Measurements from ENCODE around the gene NRP2.

The NRP2 gene

DNA sequence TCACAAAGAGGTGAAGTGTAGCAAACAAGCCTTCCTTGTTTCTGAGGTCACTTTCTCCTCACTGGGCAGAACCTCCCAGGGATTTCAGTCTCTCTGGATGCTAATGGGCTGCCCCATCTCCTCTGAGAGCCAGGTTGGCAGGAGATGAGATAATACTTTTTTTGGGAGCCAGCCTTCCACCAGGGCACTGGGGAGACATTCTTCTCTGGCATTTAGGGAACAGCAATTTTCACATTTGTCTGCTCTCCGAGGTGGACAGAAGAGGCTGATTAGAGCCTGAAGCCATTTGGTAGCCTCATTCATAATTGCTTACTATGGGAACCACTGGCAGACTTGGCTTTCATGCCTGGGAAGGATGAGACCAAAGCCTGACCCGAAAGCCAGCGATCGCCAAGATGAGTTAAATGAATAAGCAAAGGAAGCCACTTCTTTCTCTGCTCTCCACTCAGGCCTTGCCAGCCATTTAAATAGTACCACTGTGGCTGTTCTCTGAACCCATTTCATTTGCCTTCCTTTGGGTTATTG is 70.1 kb downstream of the NRP2 start:
- in situ Hi-C loops (cut with MboI; ENCODE audit: low sequenced_read_pairs), result no loop called here

DNA sequence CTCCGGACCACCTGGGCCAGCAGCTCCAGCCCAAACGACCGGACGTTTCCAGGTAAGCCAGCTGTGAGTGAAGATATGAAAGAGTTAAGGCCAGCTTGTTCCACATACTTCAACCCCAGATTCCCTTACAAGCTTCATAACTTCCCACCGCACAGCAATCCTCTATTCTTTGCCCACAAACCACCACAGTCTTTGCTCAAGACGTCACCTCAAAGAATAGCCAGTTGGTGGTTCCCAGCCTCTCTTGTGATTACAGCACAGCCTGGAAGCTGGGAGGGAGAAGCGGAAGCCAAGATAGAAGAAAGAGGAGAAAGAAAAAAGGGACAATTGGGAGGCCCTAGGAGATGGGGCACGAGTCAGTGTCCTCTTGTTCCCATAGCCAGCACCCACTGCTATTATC is 70.6 kb downstream of the NRP2 start:
- in situ Hi-C loops (cut with MboI; ENCODE audit: low sequenced_read_pairs), result no loop called here

DNA sequence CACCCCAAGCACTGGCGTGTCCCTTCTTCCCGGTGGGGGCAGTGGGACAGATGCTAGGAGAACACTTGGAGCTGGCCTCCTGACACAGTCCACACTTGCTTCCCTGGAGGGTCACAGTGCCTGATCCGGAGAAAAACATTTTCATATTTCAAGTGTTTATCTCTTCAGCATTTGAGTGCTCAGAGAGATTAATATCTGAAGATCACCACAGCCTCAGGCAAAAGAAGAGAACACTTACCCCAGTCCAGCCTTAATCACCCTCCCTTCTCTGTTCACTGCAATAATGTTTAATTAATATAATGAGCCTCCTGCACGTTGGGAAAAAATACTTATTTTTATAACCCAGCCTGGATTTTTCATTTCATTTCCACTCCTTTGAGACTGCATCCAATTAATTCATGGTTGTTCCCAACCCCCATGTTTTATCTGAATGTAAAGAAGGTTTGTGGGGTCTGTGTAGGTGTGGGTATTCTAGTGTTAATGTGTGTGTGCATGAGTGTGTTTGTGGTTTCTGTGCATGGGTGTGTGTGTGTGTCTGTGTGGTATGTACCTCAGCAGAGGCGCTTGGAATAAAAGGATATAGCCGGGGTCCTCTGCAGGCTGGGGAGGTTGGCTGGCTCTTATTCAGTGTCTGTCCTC is 72.1 kb downstream of the NRP2 start:
- in situ Hi-C loops (cut with MboI; ENCODE audit: low sequenced_read_pairs), result no loop called here

DNA sequence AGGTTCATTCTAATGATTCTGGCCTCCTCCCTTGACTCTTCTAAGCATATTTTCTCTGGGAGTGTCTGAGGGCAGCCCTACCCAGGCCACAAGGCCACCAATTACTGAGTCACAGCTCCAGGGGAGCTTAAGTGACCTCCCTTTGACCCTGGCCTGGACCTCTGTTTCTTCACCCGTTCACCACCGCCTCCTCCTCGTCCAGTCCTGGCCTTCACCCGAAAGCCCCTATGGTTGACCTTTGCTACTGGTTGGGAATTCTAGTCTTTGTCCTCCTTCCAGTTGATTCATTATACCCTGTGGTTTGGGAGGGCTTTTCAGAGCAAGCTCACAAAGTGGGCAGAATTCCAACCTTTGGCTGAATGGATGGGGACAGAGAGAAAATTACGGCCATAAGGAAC is 72.6 kb downstream of the NRP2 start:
- in situ Hi-C loops (cut with MboI; ENCODE audit: low sequenced_read_pairs), result no loop called here

DNA sequence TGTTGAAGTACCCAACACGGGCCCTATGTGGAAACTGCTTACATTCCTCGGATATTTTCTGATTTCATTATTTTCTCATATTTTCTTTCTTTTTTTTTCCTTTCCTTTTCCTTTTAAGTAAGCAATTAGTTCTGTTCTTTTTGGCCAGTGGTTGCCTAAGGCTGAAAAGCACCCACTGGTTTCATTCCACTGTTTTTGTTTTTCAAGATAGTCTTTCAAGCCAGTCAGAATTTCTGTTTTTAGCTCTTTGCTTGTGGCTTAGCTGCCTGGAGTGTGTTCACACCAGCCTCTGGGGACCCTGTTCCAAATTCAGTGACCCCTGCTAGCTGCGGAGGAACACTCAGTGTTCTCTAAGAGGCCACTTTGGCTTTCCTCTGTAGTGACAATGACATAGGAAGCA is 73.6 kb downstream of the NRP2 start:
- in situ Hi-C loops (cut with MboI; ENCODE audit: low sequenced_read_pairs), result no loop called here

DNA sequence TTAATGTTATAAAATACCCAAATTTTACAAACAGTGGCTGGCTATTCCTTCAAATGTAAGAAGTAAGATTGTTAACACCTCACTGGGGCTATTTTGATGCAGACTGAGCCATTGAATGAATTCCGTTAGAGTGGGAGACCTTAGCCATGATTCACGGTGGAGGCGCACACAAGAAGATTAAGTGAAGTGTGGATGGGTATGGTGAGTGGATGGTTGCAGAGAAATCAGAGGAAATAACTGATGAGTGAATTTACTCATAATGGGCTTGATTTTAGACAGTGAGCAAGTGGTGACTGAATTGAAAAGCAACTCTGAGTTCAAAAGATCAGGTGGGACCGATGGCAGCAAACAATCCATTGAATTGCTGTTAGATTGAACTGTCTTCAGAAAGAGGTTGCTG is 75.0 kb downstream of the NRP2 start:
- in situ Hi-C loops (cut with MboI; ENCODE audit: low sequenced_read_pairs), result no loop called here

DNA sequence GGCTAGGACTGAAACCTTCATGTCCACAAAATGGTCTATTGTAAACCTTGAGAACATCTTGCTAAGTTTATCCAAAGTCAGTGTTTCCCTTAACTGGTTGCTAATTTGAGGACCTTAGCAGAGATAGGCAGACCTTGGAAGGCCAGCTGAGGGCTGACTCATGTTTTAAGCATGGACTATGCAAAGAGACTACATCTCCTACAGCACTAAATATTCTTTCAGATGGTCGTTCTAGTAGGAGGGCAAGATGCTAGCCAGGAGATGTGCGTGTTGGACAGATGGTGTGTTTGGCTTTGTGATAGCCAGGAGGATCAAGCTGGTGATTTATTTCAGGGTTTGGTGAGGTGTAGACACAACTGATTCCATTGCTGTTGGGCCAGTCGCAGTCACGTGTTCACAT is 75.8 kb downstream of the NRP2 start:
- in situ Hi-C loops (cut with MboI; ENCODE audit: low sequenced_read_pairs), result no loop called here

DNA sequence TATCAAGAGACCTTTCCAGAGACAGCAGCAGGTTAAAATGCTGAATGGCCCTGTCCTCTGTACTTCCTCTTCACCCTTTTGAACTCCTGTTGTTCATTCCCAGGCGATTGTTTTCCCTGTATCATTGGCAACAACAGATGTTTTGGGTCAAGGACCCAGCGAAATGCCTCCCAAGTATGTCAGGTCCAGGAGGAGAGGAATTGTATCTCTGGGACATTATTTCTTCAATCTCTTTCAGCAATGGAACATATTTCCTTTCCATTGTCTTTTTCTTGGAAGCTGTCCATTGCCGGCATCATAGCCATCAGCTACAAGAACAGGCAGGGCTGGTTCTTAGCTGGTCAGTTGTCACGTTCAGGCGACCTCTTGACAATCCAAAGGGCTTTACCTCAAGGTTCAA is 76.2 kb downstream of the NRP2 start:
- in situ Hi-C loops (cut with MboI; ENCODE audit: low sequenced_read_pairs), result no loop called here

DNA sequence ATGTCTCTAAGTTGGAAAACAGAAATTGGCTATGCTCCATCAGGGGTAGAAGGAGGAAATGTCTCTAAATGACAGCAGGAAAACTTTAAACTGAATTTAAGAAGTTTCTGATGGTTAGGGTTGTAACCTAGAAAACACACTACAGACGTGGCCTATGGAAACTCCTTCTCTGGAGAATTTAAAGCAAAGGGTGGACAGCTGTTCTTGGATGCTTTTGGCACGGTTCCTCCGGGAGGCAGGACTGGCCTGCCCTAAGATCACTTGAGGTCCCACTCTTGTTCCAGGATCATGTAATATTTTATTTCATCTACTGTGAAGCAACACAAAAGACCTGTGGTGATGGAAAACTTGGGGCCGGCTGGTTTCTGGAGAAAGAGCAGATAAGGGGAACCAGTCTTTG is 77.0 kb downstream of the NRP2 start:
- in situ Hi-C loops (cut with MboI; ENCODE audit: low sequenced_read_pairs), result no loop called here

DNA sequence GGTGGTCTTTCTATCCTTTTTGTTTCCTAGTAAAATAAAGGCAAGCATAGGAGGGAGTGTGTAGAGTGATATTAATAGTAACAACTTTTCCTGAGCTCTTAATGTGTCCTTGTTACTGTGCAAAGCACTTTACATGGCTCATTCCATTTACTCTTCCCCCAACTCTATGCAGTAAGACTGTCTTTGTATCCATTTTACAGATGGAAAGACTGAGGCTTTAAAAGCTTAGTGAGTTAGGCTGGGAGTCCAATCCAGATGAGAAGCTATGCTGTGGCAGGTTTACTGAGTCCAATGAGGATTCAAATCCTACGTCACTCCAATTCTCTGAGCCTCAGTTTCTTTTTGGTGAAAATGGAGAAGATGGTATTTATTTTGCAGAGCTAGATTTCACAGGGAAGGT is 77.4 kb downstream of the NRP2 start:
- in situ Hi-C loops (cut with MboI; ENCODE audit: low sequenced_read_pairs), result no loop called here

DNA sequence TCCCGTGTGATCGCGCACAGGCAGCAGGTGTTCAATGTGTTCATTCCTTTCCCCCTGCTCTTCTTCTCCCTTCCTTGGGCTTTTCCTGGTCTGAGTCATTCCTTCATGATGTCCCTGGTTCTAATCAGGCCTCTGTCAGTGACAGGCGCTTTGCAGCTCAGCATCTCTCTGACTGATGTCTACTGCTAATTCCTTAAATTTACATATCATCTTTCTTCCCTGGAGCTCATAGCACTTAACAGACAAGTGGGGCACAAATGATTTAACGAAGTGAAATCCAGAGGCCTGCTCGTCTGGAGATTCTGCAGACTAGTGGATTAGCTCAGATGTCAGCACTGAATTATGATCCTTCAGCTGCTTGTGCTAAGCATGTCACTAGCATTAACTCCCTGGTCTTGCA is 77.9 kb downstream of the NRP2 start:
- in situ Hi-C loops (cut with MboI; ENCODE audit: low sequenced_read_pairs), result no loop called here

DNA sequence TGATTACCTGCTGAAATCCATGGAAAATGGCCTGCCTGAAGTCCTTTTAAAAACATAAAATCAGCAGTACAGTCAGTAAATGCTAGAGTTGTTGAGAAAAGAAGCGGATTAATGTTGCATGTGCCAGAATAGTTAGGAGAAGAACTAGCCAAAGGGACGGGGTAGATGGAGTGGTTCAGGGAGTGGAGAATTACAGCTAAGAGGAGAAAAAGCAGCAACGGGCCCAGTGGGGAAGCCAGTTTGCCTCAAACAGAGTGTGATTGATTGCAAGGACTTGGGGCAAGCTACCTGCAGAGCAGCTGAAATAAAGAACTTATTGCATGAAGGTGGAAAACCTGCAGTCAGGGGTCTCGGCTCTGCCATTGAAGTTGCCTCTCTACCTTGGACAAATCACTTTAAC is 79.1 kb downstream of the NRP2 start:
- in situ Hi-C loops (cut with MboI; ENCODE audit: low sequenced_read_pairs), result no loop called here

DNA sequence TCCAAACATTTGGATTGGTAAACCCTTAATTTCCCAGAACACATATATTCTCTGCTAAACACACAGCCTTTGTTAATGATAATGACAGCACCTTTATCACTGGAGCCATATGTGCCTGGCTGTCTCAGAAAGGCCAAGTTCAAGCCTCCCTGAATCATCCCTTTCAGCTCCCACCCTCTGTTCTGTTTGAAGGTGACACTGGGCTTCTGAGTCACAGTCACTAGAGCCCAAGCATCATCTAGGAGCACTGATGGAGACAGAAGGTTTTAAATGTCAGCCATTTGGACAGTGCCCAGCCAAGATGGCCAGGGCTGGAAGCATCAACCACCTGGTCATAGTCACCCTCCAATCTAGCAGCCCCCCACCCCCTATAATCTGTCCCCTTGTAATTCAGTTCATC is 80.6 kb downstream of the NRP2 start:
- in situ Hi-C loops (cut with MboI; ENCODE audit: low sequenced_read_pairs), result no loop called here

DNA sequence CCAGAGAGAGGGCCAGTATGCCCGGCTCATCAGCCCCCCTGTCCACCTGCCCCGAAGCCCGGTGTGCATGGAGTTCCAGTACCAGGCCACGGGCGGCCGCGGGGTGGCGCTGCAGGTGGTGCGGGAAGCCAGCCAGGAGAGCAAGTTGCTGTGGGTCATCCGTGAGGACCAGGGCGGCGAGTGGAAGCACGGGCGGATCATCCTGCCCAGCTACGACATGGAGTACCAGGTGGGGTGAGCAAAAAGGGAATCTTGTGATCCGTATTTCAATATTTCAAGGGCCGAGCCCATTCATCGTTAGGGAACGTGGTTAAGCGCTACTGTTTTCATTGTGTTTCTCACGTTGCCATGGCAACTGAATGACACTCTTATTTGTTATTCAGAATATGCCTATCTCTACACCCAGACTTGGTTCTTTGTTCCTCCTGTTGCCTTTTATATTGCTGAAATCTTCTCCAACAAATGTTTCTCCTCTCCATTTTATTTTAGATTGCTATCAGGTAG is 81.5 kb downstream of the NRP2 start:
- in situ Hi-C loops (cut with MboI; ENCODE audit: low sequenced_read_pairs), result no loop called here

DNA sequence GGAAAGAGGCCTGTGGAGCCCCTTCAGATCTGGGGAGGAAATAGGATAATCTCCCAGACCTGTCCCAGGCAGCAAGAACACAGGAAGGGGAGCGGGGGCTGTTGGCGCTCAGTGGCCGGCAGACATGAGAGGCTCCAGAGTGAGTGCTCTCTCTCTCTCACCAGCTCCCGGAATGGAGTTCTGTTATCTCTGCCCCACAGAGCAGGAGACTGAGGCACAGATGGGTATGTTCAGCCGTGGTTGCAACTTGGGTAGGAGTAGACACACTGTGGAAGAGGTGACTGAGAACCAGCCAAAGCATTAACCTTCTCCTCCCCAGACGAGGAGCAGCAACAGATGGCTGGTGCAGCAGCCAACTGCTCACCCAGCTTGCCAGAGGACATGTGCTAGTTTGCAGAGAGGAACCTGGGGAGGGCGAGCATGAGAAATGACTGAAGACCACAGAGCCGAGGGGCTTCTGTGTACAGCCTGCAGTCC is 82.0 kb downstream of the NRP2 start:
- in situ Hi-C loops (cut with MboI; ENCODE audit: low sequenced_read_pairs), result no loop called here

DNA sequence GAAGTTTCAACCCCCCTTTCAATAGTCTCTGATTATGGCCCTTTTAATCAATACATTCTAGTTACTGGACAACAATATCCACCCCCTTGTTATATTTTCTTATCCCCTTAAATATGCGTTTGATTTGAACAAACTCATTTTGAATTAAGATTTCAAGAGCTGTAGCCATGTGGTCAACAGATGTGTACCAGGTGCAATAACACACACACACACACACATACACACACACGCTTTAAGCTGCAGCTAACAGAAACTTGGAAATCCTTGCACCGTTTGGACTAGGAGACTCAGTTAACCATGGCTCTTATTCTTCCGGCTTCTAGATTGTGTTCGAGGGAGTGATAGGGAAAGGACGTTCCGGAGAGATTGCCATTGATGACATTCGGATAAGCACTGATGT is 82.8 kb downstream of the NRP2 start:
- in situ Hi-C loops (cut with MboI; ENCODE audit: low sequenced_read_pairs), result no loop called here

DNA sequence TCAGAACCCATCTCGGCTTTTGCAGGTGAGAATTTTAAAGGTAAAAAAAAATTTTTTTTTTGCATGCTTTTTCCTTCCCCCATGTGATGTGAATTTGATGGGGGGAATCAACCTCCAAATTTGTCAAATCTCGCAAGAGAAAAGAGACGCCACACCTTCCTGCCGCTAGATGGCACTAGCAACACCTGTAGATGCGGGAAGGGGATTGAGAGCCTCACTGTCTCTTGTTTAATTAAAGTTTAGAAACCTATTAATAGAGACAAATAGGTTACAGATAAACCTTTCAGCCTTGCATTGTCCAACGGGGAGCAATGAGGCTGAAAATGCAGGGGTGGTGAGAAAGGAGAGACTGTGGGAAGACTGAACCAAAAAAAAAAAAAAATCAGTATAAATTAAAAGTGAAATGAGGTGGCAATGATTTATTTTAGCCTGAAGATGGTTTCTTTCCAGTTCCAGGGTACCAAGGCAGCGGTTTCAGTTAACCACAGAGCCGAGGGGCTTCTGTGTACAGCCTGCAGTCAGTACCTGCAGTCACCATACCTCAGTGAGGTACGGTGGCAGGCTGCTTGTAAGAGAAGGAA is 84.6 kb downstream of the NRP2 start:
- in situ Hi-C loops (cut with MboI; ENCODE audit: low sequenced_read_pairs), result no loop called here

DNA sequence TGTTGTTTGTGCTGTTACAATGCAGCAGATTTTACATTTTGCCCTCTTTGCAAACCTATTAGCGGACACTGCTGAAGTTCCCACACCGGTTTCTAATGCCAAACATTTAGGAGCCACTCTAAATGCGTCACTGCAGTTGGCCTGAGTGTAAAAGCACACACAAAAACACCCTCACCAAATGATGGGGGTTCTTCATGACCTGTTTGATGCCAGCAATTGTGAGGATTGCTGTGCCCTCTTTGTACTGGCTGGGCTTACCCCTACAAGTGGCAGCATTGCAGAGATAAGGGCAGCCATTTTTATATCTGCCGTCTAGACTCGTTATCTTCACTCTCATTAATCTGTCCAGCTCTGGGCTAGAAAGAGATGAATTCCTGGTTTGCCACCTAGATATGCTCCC is 85.3 kb downstream of the NRP2 start:
- in situ Hi-C loops (cut with MboI; ENCODE audit: low sequenced_read_pairs), result no loop called here

DNA sequence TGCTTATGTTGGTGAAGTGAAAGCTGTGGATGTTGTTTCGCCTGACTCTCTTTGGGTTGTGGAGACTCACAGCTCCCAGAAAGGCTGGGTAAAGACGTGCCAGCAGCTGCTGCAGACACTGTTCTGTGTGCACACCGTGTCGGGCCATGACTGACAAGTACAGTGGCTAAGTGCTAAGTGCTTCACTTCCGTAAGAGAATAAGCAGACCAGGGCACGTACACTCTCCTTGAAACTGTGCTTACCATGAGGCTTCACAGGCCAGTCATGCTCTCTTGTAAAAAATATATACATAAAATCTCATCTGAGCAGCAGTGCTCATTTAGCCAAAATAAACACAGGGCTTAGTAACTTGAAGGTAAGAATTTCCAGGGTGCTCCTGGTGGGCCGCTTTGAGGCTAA is 86.0 kb downstream of the NRP2 start:
- in situ Hi-C loops (cut with MboI; ENCODE audit: low sequenced_read_pairs), result no loop called here

DNA sequence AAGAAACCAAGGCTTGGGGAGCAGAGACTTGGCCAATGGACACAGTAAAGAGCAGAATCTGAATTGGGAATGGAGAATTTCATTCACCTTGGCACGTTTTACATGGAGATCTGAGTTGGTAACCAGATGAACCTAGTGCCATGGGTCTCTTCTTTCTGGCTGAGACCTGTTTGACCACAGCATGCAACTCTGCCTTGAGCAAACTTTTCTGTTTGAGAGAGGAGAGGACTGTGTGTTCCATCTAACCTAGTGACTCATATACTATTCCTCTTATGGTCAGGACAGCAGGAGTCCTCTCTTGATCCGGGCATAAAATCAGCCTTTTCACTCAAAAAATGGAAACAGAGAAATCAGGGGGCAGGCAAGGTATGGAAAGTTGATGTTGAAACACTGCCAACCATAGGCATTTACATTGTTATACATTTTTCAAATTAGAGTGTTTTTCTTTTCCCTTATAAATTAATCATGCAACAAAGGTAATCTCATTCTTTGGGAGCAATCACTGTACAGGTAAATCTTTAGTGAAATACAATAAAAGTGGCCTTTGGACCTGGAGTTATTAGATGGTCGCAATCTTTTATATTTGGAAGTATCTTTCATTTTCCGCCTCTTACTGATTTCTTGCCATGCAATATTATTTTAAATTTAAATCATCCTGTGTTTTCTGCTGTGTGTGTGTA is 86.7 kb downstream of the NRP2 start:
- in situ Hi-C loops (cut with MboI; ENCODE audit: low sequenced_read_pairs), result no loop called here

DNA sequence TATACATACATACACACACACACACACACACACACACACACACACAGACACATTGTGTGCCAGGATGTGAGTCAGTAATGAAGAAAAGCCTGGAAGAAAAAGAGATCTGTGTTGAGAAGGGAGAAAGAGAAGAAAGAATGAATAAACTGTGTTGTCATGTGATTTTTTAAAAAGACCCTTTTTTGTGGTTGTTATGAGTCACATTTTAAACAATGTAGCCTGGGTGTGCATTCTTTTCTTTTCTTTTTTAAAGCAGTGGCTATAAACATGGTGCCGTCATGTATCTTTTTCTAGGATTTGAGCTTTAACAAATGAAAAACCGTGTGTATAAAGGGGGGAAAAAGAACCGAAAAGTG is 87.2 kb downstream of the NRP2 start:
- in situ Hi-C loops (cut with MboI; ENCODE audit: low sequenced_read_pairs), result no loop called here

DNA sequence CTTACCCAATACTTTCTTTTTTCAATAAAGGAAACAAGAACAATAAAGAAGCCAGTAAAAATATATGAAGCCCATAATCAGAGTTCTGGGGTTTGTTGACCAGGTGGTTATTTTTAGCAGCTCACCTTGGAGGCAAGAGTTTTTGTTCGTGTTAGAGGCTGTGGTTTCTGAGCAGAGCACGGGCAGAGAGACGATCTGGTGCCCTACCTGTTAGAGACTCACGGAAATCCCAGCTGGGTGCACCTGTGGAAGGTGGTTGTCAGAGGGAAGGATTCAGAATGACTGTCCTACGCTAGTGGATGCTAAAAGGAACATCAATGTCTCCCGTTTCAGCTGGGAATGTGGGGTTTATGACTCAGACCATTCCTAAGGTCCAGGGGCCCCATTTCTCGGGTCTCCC is 87.6 kb downstream of the NRP2 start:
- in situ Hi-C loops (cut with MboI; ENCODE audit: low sequenced_read_pairs), result loop anchor here (10.0 kb wide), 1 partner anchor 115 kb away; no protein-coding TSS in a partner anchor
